Glomerular endothelial cell (primary cell): Measurements from ENCODE around the gene TEX54. TPM values are rescaled to one million over a fixed set of nuclear protein-coding genes. Genes with fewer than 3 reads are reported as not detected.

Experiments used
- DNase-seq: peaks from one replicate; pipeline ENCODE4 v3.0.0-alpha.2; 2011; ENCODE audit warnings: low read depth, low spot score; ENCODE audit errors: extremely low read depth
- total RNA-seq: library from RNA; depleted of rRNA; stranded (reverse); fragments of >200 nt; gene quantifications from 2 replicates; pipeline ENCODE4 v1.2.3, GENCODE V29; 2015

The TEX54 gene
- total RNA-seq, 1 donor from 2014 or later, result not detected

GRCh38 chr11:62791501-62792201 is 41.0 kb downstream of the TEX54 start, which contains the start of gene TMEM223:
Gene TMEM223, minus strand, starts transcription at chr11:62792006. Its CDS starts 12 bp downstream, at chr11:62791994.
- no peak for DNase-seq

- DNase-seq, result no peak
Measured at GRCh38 chr11:62789576-62789975, 43.1 kb downstream of the TEX54 start.

- DNase-seq, result no peak
Measured at GRCh38 chr11:62788991-62789390, 43.6 kb downstream of the TEX54 start.

- no peak for DNase-seq
Measured at GRCh38 chr11:62787005-62787759, 45.5 kb downstream of the TEX54 start, which contains the start of gene TMEM179B. Gene TMEM179B, plus strand, starts transcription at chr11:62787402. Its CDS starts 30 bp downstream, at chr11:62787432.

GRCh38 chr11:62786318-62787004 is 46.2 kb downstream of the TEX54 start:
- no peak for DNase-seq

- DNase-seq, result no peak
Measured at GRCh38 chr11:62782753-62783152, 49.9 kb downstream of the TEX54 start.

Other genes starting within 250 kb of the TEX54 start
- gene TUT1, start 241.3 kb downstream of the TEX54 start, total RNA-seq, result 12.8 and 16.8 TPM in 2 replicates
- 143 and 154 TPM in 2 replicates for gene MTA2, start 231.0 kb downstream of the TEX54 start, total RNA-seq
- 33.2 and 83.2 TPM in 2 replicates for gene EML3, start 220.1 kb downstream of the TEX54 start, total RNA-seq
- gene ROM1, start 219.6 kb downstream of the TEX54 start, total RNA-seq, result 1.4 and 2.3 TPM in 2 replicates
- 38.3 and 42.5 TPM in 2 replicates for gene B3GAT3, start 210.9 kb downstream of the TEX54 start, total RNA-seq
- 295 and 372 TPM in 2 replicates for gene GANAB, start 186.2 kb downstream of the TEX54 start, total RNA-seq
- gene INTS5, start 179.5 kb downstream of the TEX54 start, total RNA-seq, result 29.0 and 29.5 TPM in 2 replicates
- gene C11orf98, start 167.6 kb downstream of the TEX54 start, total RNA-seq, result 49.7 and 56.8 TPM in 2 replicates
- gene CSKMT, start 167.5 kb downstream of the TEX54 start, total RNA-seq, result 2.4 and 2.5 TPM in 2 replicates
- gene UQCC3, start 161.2 kb downstream of the TEX54 start, total RNA-seq, result 7.8 and 9.9 TPM in 2 replicates
- 2.1 and 7.1 TPM in 2 replicates for gene LBHD1, start 160.6 kb downstream of the TEX54 start, total RNA-seq
- gene UBXN1, start 153.8 kb downstream of the TEX54 start, total RNA-seq, result 134 and 162 TPM in 2 replicates
- gene LRRN4CL, start 143.3 kb downstream of the TEX54 start, total RNA-seq, result not detected in 2 replicates
- 34.8 and 36.4 TPM in 2 replicates for gene BSCL2, start 125.4 kb downstream of the TEX54 start, total RNA-seq
- not detected in 2 replicates for gene GNG3, start 125.2 kb downstream of the TEX54 start, total RNA-seq
- 13.2 and 23.6 TPM in 2 replicates for gene HNRNPUL2, start 105.4 kb downstream of the TEX54 start, total RNA-seq
- gene TTC9C, start 104.4 kb downstream of the TEX54 start, total RNA-seq, result 34.9 and 35.2 TPM in 2 replicates
- 7.2 and 12.6 TPM in 2 replicates for gene ZBTB3, start 78.7 kb downstream of the TEX54 start, total RNA-seq
- gene POLR2G, start 71.3 kb downstream of the TEX54 start, total RNA-seq, result 75.5 and 88.6 TPM in 2 replicates
- gene TAF6L, start 61.4 kb downstream of the TEX54 start, total RNA-seq, result 20.6 and 21.8 TPM in 2 replicates
- gene TMEM179B, start 45.4 kb downstream of the TEX54 start, total RNA-seq, result 63.9 and 65.4 TPM in 2 replicates
- gene TMEM223, start 40.8 kb downstream of the TEX54 start, total RNA-seq, result 16.8 and 23.2 TPM in 2 replicates
- gene NXF1, start 27.4 kb downstream of the TEX54 start, total RNA-seq, result 38.1 and 63.2 TPM in 2 replicates
- gene STX5, start 790 bp downstream of the TEX54 start, total RNA-seq, result 36.7 and 37.1 TPM in 2 replicates
- gene WDR74, start 6.7 kb upstream of the TEX54 start, total RNA-seq, result 32.3 and 37.5 TPM in 2 replicates
- 128 and 157 TPM in 2 replicates for gene SLC3A2, start 48.1 kb upstream of the TEX54 start, total RNA-seq
- not detected in 2 replicates for gene CHRM1, start 88.5 kb upstream of the TEX54 start, total RNA-seq
- not detected in 2 replicates for gene SLC22A6, start 152.1 kb upstream of the TEX54 start, total RNA-seq
- gene SLC22A8, start 183.0 kb upstream of the TEX54 start, total RNA-seq, result not detected in 2 replicates